Nephron progenitor cell (in vitro differentiated cells): Measurements from ENCODE around the gene ZBTB7C.

ENCODE experiments used
- DNase-seq: peaks from one replicate; pipeline ENCODE4 v3.0.0; 2021
- H3K27ac Mint-ChIP-seq: 2 replicates; pipeline ENCODE4 v1.8.0; 2021; ENCODE audit warnings: mild to moderate bottlenecking, moderate library complexity, mixed read lengths
- H3K27me3 Mint-ChIP-seq: 2 replicates; pipeline ENCODE4 v1.8.0; 2021; ENCODE audit warnings: mild to moderate bottlenecking, low read depth, mixed read lengths; ENCODE audit not compliant: poor library complexity
- H3K36me3 Mint-ChIP-seq: 2 replicates; pipeline ENCODE4 v1.8.0; 2021; ENCODE audit warnings: low read depth, mixed read lengths
- H3K4me1 Mint-ChIP-seq: 2 replicates; pipeline ENCODE4 v1.8.0; 2021; ENCODE audit warnings: mixed read lengths
- H3K4me3 Mint-ChIP-seq: 2 replicates; pipeline ENCODE4 v1.8.0; 2021; ENCODE audit warnings: mild to moderate bottlenecking, moderate library complexity, mixed read lengths
- H3K9me3 Mint-ChIP-seq: 2 replicates; pipeline ENCODE4 v1.8.0; 2021; ENCODE audit warnings: mild to moderate bottlenecking, moderate library complexity, mixed read lengths
- CTCF ChIP-seq: fragments of 200-600 bp; sonication (generic); IDR thresholded peaks from 2 replicates; pipeline ENCODE4 v1.5.0; 2021; ENCODE audit warnings: antibody characterized with exemption

ZBTB7C gene

GRCh38 chr18:48199399-48199798 lies 209.8 kb downstream of the ZBTB7C start:
- TF ChIP-seq CTCF, result no peak
- Mint-ChIP-seq H3K4me1 (peaks cover 24% of the 10 kb centered on the region), H3K9me3 (peaks cover 29% of the 10 kb centered on the region), H3K4me3 (no peak overlapping the region), H3K36me3 (no peaks in the 10 kb centered on the region), H3K27me3 (peaks cover 28% of the 10 kb centered on the region), H3K27ac (no peak overlapping the region)
- no peak for DNase-seq

- H3K4me3 Mint-ChIP-seq, result no peak overlapping the region
- no peak for DNase-seq
- no peaks in the 10 kb centered on the region for H3K36me3 Mint-ChIP-seq
- no peak overlapping the region for H3K27ac Mint-ChIP-seq
- no peak for TF ChIP-seq CTCF
- peaks cover 26% of the 10 kb centered on the region for H3K27me3 Mint-ChIP-seq
- peaks cover 32% of the 10 kb centered on the region for H3K9me3 Mint-ChIP-seq
- H3K4me1 Mint-ChIP-seq, result peaks cover 29% of the 10 kb centered on the region
These were observed 211.4 kb downstream of the ZBTB7C start for GRCh38 chr18:48197819-48198218.

- Mint-ChIP-seq H3K4me1 (peaks cover 40% of the 10 kb centered on the region), H3K36me3 (no peaks in the 10 kb centered on the region), H3K27ac (no peak overlapping the region), H3K9me3 (peaks cover 32% of the 10 kb centered on the region), H3K4me3 (no peak overlapping the region), H3K27me3 (peaks cover 24% of the 10 kb centered on the region)
- TF ChIP-seq CTCF, result no peak
- no peak for DNase-seq
These were observed 213.4 kb downstream of the ZBTB7C start for GRCh38 chr18:48195787-48196186.

GRCh38 chr18:48194591-48195181 lies 214.5 kb downstream of the ZBTB7C start:
- Mint-ChIP-seq H3K27me3 (peaks cover 25% of the 10 kb centered on the region), H3K9me3 (peaks cover 32% of the 10 kb centered on the region), H3K4me1 (peaks cover 45% of the 10 kb centered on the region), H3K4me3 (no peak overlapping the region), H3K27ac (no peak overlapping the region), H3K36me3 (no peaks in the 10 kb centered on the region)
- DNase-seq, result no peak
- no peak for TF ChIP-seq CTCF

GRCh38 chr18:48193521-48194492 lies 215.4 kb downstream of the ZBTB7C start:
- DNase-seq, result no peak
- no peak overlapping the region for H3K27ac Mint-ChIP-seq
- peaks cover 24% of the 10 kb centered on the region for H3K27me3 Mint-ChIP-seq
- no peak overlapping the region for H3K4me3 Mint-ChIP-seq
- no peaks in the 10 kb centered on the region for H3K36me3 Mint-ChIP-seq
- peaks cover 43% of the 10 kb centered on the region for H3K4me1 Mint-ChIP-seq
- no peak for TF ChIP-seq CTCF
- peaks cover 32% of the 10 kb centered on the region for H3K9me3 Mint-ChIP-seq
